MM.1S (cell line): ENCODE results near the gene GDNF.
"Not testable (repeated sequence)": the region's sequence is repeated elsewhere in the genome, so short reads cannot be mapped to it uniquely, and the experiment has no call there.

ENCODE experiments used
- DNase-seq: peaks from one replicate; pipeline ENCODE4 v3.0.0-alpha.2; 2015
- H2AFZ ChIP-seq: fragments of 300-600 bp; sonication (generic); 2 replicates; pipeline ENCODE4 v1.6.0; 2016; ENCODE audit warnings: antibody characterized with exemption, low read length
- H3F3A ChIP-seq: fragments of 300-600 bp; sonication (generic); 2 replicates; pipeline ENCODE4 v1.6.1; 2016; ENCODE audit warnings: mild to moderate bottlenecking, antibody characterized with exemption, low read length, moderate library complexity, mixed read lengths; ENCODE audit not compliant: insufficient read depth
- H3K27ac ChIP-seq: fragments of 300-600 bp; sonication (generic); 2 replicates; pipeline ENCODE4 v1.5.1; 2016; ENCODE audit warnings: mild to moderate bottlenecking, low read length
- H3K27me3 ChIP-seq: fragments of 300-600 bp; sonication (generic); replicated peaks from 2 replicates; pipeline ENCODE4 v1.6.0; 2016; ENCODE audit warnings: low read length; ENCODE audit not compliant: insufficient read depth
- H3K36me3 ChIP-seq: fragments of 300-600 bp; sonication (generic); replicated peaks from 2 replicates; pipeline ENCODE4 v1.6.1; 2016; ENCODE audit warnings: mild to moderate bottlenecking, low read length, mixed read lengths; ENCODE audit not compliant: insufficient read depth
- H3K4me1 ChIP-seq: fragments of 300-600 bp; sonication (generic); 2 replicates; pipeline ENCODE4 v1.6.1; 2016; ENCODE audit warnings: low read length, mixed read lengths
- H3K4me2 ChIP-seq: fragments of 300-600 bp; sonication (generic); 2 replicates; pipeline ENCODE4 v1.6.0; 2016; ENCODE audit warnings: low read depth, low read length
- H3K4me3 ChIP-seq: fragments of 300-600 bp; sonication (generic); 2 replicates; pipeline ENCODE4 v1.5.1; 2016; ENCODE audit warnings: low read length, mixed read lengths
- H3K79me2 ChIP-seq: fragments of 300-600 bp; sonication (generic); 2 replicates; pipeline ENCODE4 v1.6.1; 2016; ENCODE audit warnings: mixed run types, low read length, mixed read lengths
- H3K9ac ChIP-seq: fragments of 300-600 bp; sonication (generic); 2 replicates; pipeline ENCODE4 v1.6.1; 2016; ENCODE audit warnings: low read length, mixed read lengths
- H3K9me2 ChIP-seq: fragments of 300-600 bp; sonication (generic); replicated peaks from 2 replicates; pipeline ENCODE4 v1.6.1; 2016; ENCODE audit warnings: mild to moderate bottlenecking, low read length, mixed read lengths; ENCODE audit not compliant: insufficient read depth
- H3K9me3 ChIP-seq: fragments of 300-600 bp; sonication (generic); replicated peaks from 2 replicates; pipeline ENCODE4 v1.6.1; 2016; ENCODE audit warnings: mild to moderate bottlenecking, low read length, mixed read lengths; ENCODE audit not compliant: insufficient read depth
- H4K20me1 ChIP-seq: fragments of 300-600 bp; sonication (generic); 2 replicates; pipeline ENCODE4 v1.6.1; 2016; ENCODE audit warnings: mild to moderate bottlenecking, low read length, moderate library complexity, mixed read lengths; ENCODE audit not compliant: insufficient read depth
- CTCF ChIP-seq: fragments of 300-600 bp; sonication (generic); IDR thresholded peaks from 2 replicates; pipeline ENCODE4 v1.5.1; 2016; ENCODE audit warnings: antibody characterized with exemption, low read length, mixed read lengths
- EZH2 ChIP-seq: fragments of 300-600 bp; sonication (generic); optimal IDR thresholded peaks from 2 replicates; pipeline ENCODE3; 2017; ENCODE audit warnings: low read depth, mild to moderate bottlenecking, antibody characterized with exemption, low read length, mixed read lengths
- EZH2phosphoT487 ChIP-seq: fragments of 300-600 bp; sonication (generic); IDR thresholded peaks from 2 replicates; pipeline ENCODE4 v1.6.1; 2018; ENCODE audit warnings: antibody characterized with exemption, low read length

Gene GDNF

GRCh38 chr5:37787742-37788141 lies 52.1 kb downstream of the GDNF start:
- H3K4me3 ChIP-seq: no peak overlapping the region
- H3K9me2 ChIP-seq: no peaks in the 10 kb centered on the region
- no peaks in the 10 kb centered on the region for H3F3A ChIP-seq
- no peak overlapping the region for H3K27ac ChIP-seq
- no peaks in the 10 kb centered on the region for H3K79me2 ChIP-seq
- H3K9me3 ChIP-seq: no peaks in the 10 kb centered on the region
- no peaks in the 10 kb centered on the region for H3K27me3 ChIP-seq
- no peaks in the 10 kb centered on the region for H3K4me1 ChIP-seq
- H3K4me2 ChIP-seq: no peak overlapping the region
- H4K20me1 ChIP-seq: no peaks in the 10 kb centered on the region
- H3K36me3 ChIP-seq: no peaks in the 10 kb centered on the region
- TF ChIP-seq CTCF: no peak
- TF ChIP-seq EZH2phosphoT487: no peak
- no peak for TF ChIP-seq EZH2
- H2AFZ ChIP-seq: no peak overlapping the region
- no peak for DNase-seq
- no peak overlapping the region for H3K9ac ChIP-seq

- DNase-seq: no peak
- Histone ChIP-seq H3K9me2 (no peaks in the 10 kb centered on the region), H2AFZ (no peak overlapping the region), H3K9ac (no peak overlapping the region), H3K79me2 (no peaks in the 10 kb centered on the region), H3K27ac (no peak overlapping the region), H4K20me1 (no peaks in the 10 kb centered on the region), H3K36me3 (no peaks in the 10 kb centered on the region), H3F3A (no peaks in the 10 kb centered on the region), H3K9me3 (no peaks in the 10 kb centered on the region), H3K4me1 (no peaks in the 10 kb centered on the region), H3K4me3 (no peak overlapping the region), H3K27me3 (no peaks in the 10 kb centered on the region), H3K4me2 (no peak overlapping the region)
- no peak for TF ChIP-seq EZH2phosphoT487
- no peak for TF ChIP-seq CTCF
- no peak for TF ChIP-seq EZH2
Measured at GRCh38 chr5:37786862-37787519, 52.9 kb downstream of the GDNF start.

DNA sequence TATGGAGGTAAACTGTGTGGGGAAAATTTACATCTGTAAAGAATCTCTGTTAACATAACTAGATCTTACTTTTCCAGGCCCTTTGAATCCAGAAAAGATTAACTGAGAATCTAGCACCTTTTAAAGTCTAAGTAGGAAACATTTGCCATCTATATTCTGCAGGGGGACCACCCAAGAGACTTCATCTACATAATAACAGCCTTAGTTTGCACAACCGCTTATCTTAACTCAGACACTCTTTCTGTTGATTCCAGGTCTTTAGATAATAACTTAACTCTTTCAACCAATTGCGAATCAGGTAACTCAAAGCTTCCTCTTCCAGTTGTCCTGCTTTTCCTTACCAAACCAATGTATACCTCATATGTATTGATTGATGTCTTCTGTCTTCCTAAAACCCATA lies 53.4 kb downstream of the GDNF start:
- H3K9me2 ChIP-seq: no peaks in the 10 kb centered on the region
- no peak overlapping the region for H3K9ac ChIP-seq
- no peaks in the 10 kb centered on the region for H3K4me1 ChIP-seq
- no peaks in the 10 kb centered on the region for H3F3A ChIP-seq
- H2AFZ ChIP-seq: no peak overlapping the region
- no peak overlapping the region for H3K4me3 ChIP-seq
- H3K79me2 ChIP-seq: no peaks in the 10 kb centered on the region
- DNase-seq: no peak
- no peaks in the 10 kb centered on the region for H3K27me3 ChIP-seq
- no peak overlapping the region for H3K27ac ChIP-seq
- no peaks in the 10 kb centered on the region for H4K20me1 ChIP-seq
- no peak for TF ChIP-seq EZH2
- TF ChIP-seq EZH2phosphoT487: no peak
- no peak for TF ChIP-seq CTCF
- no peak overlapping the region for H3K4me2 ChIP-seq
- no peaks in the 10 kb centered on the region for H3K9me3 ChIP-seq
- no peaks in the 10 kb centered on the region for H3K36me3 ChIP-seq

- not testable (repeated sequence) for H2AFZ ChIP-seq, H3K9me2 ChIP-seq, H3K9ac ChIP-seq, H3K36me3 ChIP-seq, H4K20me1 ChIP-seq, H3F3A ChIP-seq, H3K4me1 ChIP-seq, H3K79me2 ChIP-seq, H3K27me3 ChIP-seq, H3K9me3 ChIP-seq, H3K27ac ChIP-seq, DNase-seq, H3K4me2 ChIP-seq, H3K4me3 ChIP-seq
Measured at GRCh38 chr5:37781409-37781808, 58.4 kb downstream of the GDNF start.
